Measurements from ENCODE around the gene IGFBP4. TPM values are rescaled to one million over a fixed set of nuclear protein-coding genes. Genes with fewer than 3 reads are reported as not detected.

The IGFBP4 gene
- total and polyA plus RNA-seq, 2 donors (not counting 1 experiment from before 2014, with no cell fraction given) = 4.6 to 31.3 TPM

DNA sequence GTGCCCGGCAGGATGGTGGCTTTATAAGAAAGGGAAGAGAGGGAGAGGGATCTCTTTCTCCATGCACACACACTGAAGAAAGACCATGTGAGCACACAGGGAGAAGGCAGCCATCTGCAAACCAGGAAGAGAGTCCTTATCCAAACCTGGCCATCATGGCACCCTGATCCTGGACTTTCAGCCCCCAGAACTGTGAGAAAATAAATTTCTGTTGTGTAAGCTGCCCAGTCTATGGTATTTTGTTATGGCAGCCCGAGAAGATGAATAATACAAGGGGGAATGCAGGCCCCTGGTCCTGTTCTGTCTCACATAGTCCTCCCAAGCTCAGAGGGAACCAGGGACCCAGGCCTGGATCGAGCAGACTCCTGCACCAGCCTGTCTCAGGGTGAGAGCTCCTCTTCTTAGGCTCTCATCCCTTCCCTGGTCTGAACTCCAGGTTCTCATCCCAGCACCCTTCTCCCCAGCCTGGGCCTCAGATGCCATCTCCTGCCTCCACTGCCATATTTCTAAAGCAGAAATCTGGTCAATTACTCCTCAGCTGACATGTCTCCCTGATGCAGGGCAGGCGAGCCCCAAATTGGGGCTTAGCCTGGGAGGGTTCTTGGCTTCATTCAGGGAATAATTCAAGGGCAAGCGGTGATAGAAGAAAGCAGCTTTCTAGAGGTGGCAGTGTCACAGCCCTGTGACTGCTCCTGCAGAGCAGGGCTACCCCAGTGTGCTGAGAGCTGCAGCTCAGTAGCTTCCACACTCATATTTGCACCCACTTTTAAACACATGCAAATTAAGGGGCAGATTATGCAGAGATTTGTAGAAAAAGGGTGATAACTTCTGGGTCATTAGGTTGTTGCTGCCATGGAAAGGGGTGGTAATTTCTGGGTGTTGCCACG lies 28.8 kb downstream of the IGFBP4 start:
- no peak overlapping the region for H3K27ac Mint-ChIP-seq
- peaks cover 10 to 15% of the 10 kb centered on the region in 2 donors for H3K4me1 ChIP-seq (ENCODE audit: control insufficient read depth in 2 of 2, insufficient read depth in 2 of 2, low read length in 2 of 2)
- H2AFZ ChIP-seq (ENCODE audit: insufficient read depth, low read depth, low read length, poor library complexity, severe bottlenecking) = no peak overlapping the region
- intact Hi-C loops (cut with micrococcal nuclease) = no loop called here
- no peaks in the 10 kb centered on the region for H3K9me3 Mint-ChIP-seq (ENCODE audit: insufficient read depth)
- peaks cover 4% of the 10 kb centered on the region for H3K4me1 Mint-ChIP-seq
- no peak overlapping the region for H3K9ac ChIP-seq (ENCODE audit: low read length)
- H3K79me2 ChIP-seq (ENCODE audit: control insufficient read depth, insufficient read depth, low read length) = no peaks in the 10 kb centered on the region
- H3K27ac ChIP-seq (ENCODE audit: low read length in 2 of 2) = no peak overlapping the region
- no peak overlapping the region for H3K4me3 ChIP-seq (ENCODE audit: control extremely low read depth in 1 of 5, extremely low read depth in 1 of 5, insufficient read depth in 1 of 5, low read depth in 2 of 5, low read length in 4 of 5)
- no peaks in the 10 kb centered on the region for H3K27me3 Mint-ChIP-seq
- H3K4me3 Mint-ChIP-seq = no peak overlapping the region
- ChIA-PET POLR2A (no interaction called here), CTCF (interaction anchor here (0.5 to 2.0 kb wide), 4 partner anchors 20 to 356 kb away, joined by 3 to 9 read pairs (median 4); no protein-coding TSS in a partner anchor)
- H4K20me1 ChIP-seq (ENCODE audit: control insufficient read depth, insufficient read depth, low read length, poor library complexity, severe bottlenecking) = no peaks in the 10 kb centered on the region
- no peaks in the 10 kb centered on the region for H3K36me3 ChIP-seq (replicated peaks in 1 of 2; ENCODE audit: control extremely low read depth in 1 of 2, control insufficient read depth in 1 of 2, extremely low read depth in 1 of 2, insufficient read depth in 2 of 2, low read length in 1 of 2)
- H3K27me3 ChIP-seq (replicated peaks in 1 of 4; ENCODE audit: control extremely low read depth in 1 of 4, control insufficient read depth in 3 of 4, insufficient read depth in 4 of 4, low read length in 3 of 4) = peaks cover 0 to 4% (median 1%) of the 10 kb centered on the region in 4 experiments
- no peak for ATAC-seq (ENCODE audit: low read depth)
- TF ChIP-seq, protein P1, sequence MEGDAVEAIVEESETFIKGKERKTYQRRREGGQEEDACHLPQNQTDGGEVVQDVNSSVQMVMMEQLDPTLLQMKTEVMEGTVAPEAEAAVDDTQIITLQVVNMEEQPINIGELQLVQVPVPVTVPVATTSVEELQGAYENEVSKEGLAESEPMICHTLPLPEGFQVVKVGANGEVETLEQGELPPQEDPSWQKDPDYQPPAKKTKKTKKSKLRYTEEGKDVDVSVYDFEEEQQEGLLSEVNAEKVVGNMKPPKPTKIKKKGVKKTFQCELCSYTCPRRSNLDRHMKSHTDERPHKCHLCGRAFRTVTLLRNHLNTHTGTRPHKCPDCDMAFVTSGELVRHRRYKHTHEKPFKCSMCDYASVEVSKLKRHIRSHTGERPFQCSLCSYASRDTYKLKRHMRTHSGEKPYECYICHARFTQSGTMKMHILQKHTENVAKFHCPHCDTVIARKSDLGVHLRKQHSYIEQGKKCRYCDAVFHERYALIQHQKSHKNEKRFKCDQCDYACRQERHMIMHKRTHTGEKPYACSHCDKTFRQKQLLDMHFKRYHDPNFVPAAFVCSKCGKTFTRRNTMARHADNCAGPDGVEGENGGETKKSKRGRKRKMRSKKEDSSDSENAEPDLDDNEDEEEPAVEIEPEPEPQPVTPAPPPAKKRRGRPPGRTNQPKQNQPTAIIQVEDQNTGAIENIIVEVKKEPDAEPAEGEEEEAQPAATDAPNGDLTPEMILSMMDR (IDR thresholded peaks at IDR 0.05) = no peak
- TF ChIP-seq EZH2 (IDR thresholded peaks at IDR 0.05; ENCODE audit: borderline replicate concordance, insufficient read depth, low read depth, low read length, poor library complexity, severe bottlenecking) = no peak
- DNase-seq = no peak
- no peak overlapping the region for H3K4me2 ChIP-seq (replicated peaks; ENCODE audit: low read depth, low read length, poor library complexity, severe bottlenecking)
- 93% methylated on average over 4 of the region's 6 CpGs for WGBS (ENCODE audit: insufficient coverage)
- H3K9me3 ChIP-seq (ENCODE audit: control extremely low read depth in 1 of 3, control insufficient read depth in 2 of 3, insufficient read depth in 1 of 3, low read length in 2 of 3) = peaks cover 0 to 4% (median 0%) of the 10 kb centered on the region in 3 donors
